ENCODE data around the gene CHD5. TPM values are rescaled to one million over a fixed set of nuclear protein-coding genes. Genes with fewer than 3 reads are reported as not detected.

The CHD5 gene
- total and polyA plus RNA-seq, 2 of the 4 experiments (the other 2 are of a cell fraction): under 0.01 to 0.09 TPM

DNA sequence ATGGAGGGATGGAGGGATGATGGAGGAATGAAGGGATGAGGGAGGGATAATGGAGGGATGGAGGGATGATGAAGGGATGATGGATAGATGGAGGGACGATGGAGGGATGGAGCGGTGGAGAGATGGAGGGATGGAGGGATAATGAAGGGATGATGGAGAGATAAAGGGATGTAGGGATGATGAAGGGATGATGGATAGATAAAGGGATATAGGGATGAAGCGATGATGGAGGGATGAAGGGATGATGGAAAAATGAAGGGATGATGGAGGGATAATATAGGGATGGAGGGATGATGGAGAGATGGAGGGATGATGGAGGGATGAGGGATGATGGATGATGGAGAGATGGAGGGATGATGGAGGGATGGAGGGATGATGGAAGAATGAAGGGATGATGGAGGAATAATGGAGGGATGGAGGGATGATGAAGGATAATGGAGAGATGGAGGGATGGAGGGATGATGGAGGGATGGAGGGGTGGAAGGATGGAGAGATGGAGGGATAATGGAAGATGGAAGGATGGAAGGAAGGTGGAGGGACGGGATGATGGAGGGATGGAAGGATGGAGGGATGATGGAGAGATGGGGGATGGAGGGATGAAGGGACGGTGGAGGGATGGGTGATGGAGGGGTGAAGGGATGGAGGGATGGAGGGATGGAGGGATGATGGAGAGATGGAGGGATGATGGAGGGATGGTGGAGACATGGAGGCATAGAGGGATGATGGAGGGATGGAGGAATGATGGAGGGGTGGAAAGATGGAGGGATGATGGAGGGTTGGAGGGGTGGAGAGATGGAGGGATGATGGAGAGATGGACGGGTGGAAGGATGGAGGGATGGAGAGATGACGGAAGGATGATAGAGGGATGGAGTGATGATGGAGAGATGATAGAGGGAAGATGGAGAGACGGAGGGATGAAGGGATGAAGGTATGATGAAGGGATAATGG lies 72.4 kb downstream of the CHD5 start (continued):
- no peak for TF ChIP-seq FOS (IDR thresholded peaks at IDR 0.05; ENCODE audit: low read depth, low read length)

DNA sequence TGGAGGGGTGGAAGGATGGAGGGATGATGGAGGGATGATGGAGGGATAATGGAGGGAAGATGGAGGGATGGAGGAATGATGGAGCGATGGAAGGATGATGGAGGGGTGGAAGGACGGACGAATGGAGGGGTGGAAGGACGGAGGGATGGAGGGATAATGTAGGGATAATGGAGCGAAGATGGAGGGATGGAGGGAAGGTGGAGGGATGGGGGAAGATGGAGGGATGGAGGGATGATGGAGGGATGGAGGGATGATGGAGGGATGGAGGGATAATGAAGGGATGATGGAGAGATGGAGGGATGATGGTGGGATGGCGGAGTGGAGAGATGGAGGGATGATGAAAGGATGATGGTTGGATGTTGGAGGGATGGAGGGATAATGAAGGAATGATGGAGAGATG lies 73.1 kb downstream of the CHD5 start:
- Histone ChIP-seq H2BK15ac (ENCODE audit: low read depth, low read length) (no peak overlapping the region), H3K23ac (ENCODE audit: low read depth, low read length) (no peak overlapping the region), H3K27me3 (ENCODE audit: control insufficient read depth, insufficient read depth, low read length) (peaks cover 26% of the 10 kb centered on the region; the same call in 1 of the 2 replicates), H2BK20ac (ENCODE audit: low read depth, low read length) (no peak overlapping the region), H4K91ac (ENCODE audit: insufficient read depth, low read depth, low read length) (no peak overlapping the region), H4K8ac (ENCODE audit: low read depth in 2 of 2, low read length in 2 of 2) (no peak overlapping the region), H2BK120ac (ENCODE audit: low read depth, low read length) (no peak overlapping the region), H3K9me3 (ENCODE audit: control insufficient read depth, insufficient read depth, low read length) (no peaks in the 10 kb centered on the region), H4K20me1 (ENCODE audit: insufficient read depth, low read length) (no peaks in the 10 kb centered on the region), H2BK5ac (ENCODE audit: low read depth, low read length, poor library complexity, severe bottlenecking) (no peak overlapping the region), H3K36me3 (ENCODE audit: control insufficient read depth, insufficient read depth, low read length) (no peaks in the 10 kb centered on the region), H2AFZ (replicated peaks; ENCODE audit: low read length, poor library complexity) (no peak overlapping the region), H3K4me3 (ENCODE audit: insufficient read depth, low read depth, low read length) (no peak overlapping the region), H2AK9ac (replicated peaks; ENCODE audit: low read depth, low read length, poor library complexity) (no peak overlapping the region), H3K4ac (ENCODE audit: low read depth, low read length) (no peak overlapping the region), H3K56ac (ENCODE audit: extremely low read depth, insufficient read depth, low read length) (no peak overlapping the region), H3K18ac (ENCODE audit: low read depth, low read length) (no peak overlapping the region), H4K5ac (ENCODE audit: low read depth, low read length) (no peak overlapping the region), H3K27ac (ENCODE audit: insufficient read depth, low read length) (no peak overlapping the region), H3K9ac (ENCODE audit: low read depth, low read length) (no peak overlapping the region), H3K9me1 (ENCODE audit: insufficient read depth, low read length) (no peaks in the 10 kb centered on the region), H3K4me1 (ENCODE audit: control insufficient read depth, insufficient read depth, low read length) (no peaks in the 10 kb centered on the region; the same call in 1 of the 2 replicates), H3K79me1 (ENCODE audit: low read depth in 1 of 2, low read length in 2 of 2) (no peaks in the 10 kb centered on the region), H3K14ac (replicated peaks; ENCODE audit: low read depth, low read length) (no peak overlapping the region), H2AK5ac (ENCODE audit: low read depth, low read length) (no peak overlapping the region), H3K4me2 (ENCODE audit: low read depth, low read length) (no peak overlapping the region)
- POLR2A ChIA-PET (ENCODE audit: unreplicated experiment): no interaction called here
- CTCF ChIA-PET: no interaction called here
- WGBS, 2 experiments (ENCODE audit: extremely low coverage in 2 of 2, insufficient read length in 1 of 2): 84 to 98% methylated on average over 5 to 6 of the region's 6 CpGs
- ATAC-seq (ENCODE audit: low read depth): no peak
- no TSS peak for BruUV-seq (replicated peaks)
- in situ Hi-C loops (cut with MboI; ENCODE audit: low sequenced_read_pairs): no loop called here
- intact Hi-C loops (cut with micrococcal nuclease): no loop called here
- dilution Hi-C loops (cut with HindIII; ENCODE audit: low sequenced_read_pairs, unreplicated experiment): no loop called here
- no peak for DNase-seq
- no peak for TF ChIP-seq RFX5 (IDR thresholded peaks at IDR 0.05; ENCODE audit: low read depth, low read length)
- no peak for TF ChIP-seq RCOR1 (IDR thresholded peaks at IDR 0.05; ENCODE audit: insufficient replicate concordance, low read length)
- no peak for TF ChIP-seq POLR2A (IDR thresholded peaks at IDR 0.05; ENCODE audit: low read depth, low read length)
- TF ChIP-seq MXI1 (IDR thresholded peaks at IDR 0.05; ENCODE audit: borderline replicate concordance, low read depth, low read length): no peak
- TF ChIP-seq FOS (IDR thresholded peaks at IDR 0.05; ENCODE audit: low read depth, low read length): no peak
- TF ChIP-seq CHD1 (IDR thresholded peaks at IDR 0.05; ENCODE audit: low read depth, low read length): no peak
- TF ChIP-seq MAFK (IDR thresholded peaks at IDR 0.05; ENCODE audit: low read depth, low read length): no peak
- TF ChIP-seq RAD21 (IDR thresholded peaks at IDR 0.05; ENCODE audit: low read length): no peak
- TF ChIP-seq, protein P1, sequence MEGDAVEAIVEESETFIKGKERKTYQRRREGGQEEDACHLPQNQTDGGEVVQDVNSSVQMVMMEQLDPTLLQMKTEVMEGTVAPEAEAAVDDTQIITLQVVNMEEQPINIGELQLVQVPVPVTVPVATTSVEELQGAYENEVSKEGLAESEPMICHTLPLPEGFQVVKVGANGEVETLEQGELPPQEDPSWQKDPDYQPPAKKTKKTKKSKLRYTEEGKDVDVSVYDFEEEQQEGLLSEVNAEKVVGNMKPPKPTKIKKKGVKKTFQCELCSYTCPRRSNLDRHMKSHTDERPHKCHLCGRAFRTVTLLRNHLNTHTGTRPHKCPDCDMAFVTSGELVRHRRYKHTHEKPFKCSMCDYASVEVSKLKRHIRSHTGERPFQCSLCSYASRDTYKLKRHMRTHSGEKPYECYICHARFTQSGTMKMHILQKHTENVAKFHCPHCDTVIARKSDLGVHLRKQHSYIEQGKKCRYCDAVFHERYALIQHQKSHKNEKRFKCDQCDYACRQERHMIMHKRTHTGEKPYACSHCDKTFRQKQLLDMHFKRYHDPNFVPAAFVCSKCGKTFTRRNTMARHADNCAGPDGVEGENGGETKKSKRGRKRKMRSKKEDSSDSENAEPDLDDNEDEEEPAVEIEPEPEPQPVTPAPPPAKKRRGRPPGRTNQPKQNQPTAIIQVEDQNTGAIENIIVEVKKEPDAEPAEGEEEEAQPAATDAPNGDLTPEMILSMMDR (conservative IDR thresholded peaks at IDR 0.05; ENCODE audit: low read depth, low read length): no peak
- no peak for TF ChIP-seq BHLHE40 (IDR thresholded peaks at IDR 0.05; ENCODE audit: low read depth, low read length)
- TF ChIP-seq, protein P2, sequence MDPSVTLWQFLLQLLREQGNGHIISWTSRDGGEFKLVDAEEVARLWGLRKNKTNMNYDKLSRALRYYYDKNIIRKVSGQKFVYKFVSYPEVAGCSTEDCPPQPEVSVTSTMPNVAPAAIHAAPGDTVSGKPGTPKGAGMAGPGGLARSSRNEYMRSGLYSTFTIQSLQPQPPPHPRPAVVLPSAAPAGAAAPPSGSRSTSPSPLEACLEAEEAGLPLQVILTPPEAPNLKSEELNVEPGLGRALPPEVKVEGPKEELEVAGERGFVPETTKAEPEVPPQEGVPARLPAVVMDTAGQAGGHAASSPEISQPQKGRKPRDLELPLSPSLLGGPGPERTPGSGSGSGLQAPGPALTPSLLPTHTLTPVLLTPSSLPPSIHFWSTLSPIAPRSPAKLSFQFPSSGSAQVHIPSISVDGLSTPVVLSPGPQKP (IDR thresholded peaks at IDR 0.05; ENCODE audit: borderline replicate concordance, low read depth, low read length): no peak
- TF ChIP-seq SMC3 (IDR thresholded peaks at IDR 0.05; ENCODE audit: low read depth, low read length): no peak
- TF ChIP-seq NFE2L2 (IDR thresholded peaks at IDR 0.05; ENCODE audit: low read depth, low read length): no peak

Measured in IMR-90 (cell line).